NB4 (cell line): ENCODE measurements around the gene PDS5B.
"Not testable (repeated sequence)": the region's sequence is repeated elsewhere in the genome, so short reads cannot be mapped to it uniquely, and the experiment has no call there.

ENCODE experiments used
- DNase-seq: peaks from one replicate; pipeline ENCODE4 v3.0.0; 2010; ENCODE audit warnings: low read depth
- H3K4me3 ChIP-seq: one replicate; pipeline ENCODE4 v1.5.1; 2011; ENCODE audit warnings: mild to moderate bottlenecking, low read depth, low read length, moderate library complexity
- CTCF ChIP-seq: IDR thresholded peaks from one replicate; pipeline ENCODE4 v1.5.1; 2012; ENCODE audit warnings: low read depth, low read length
- MAX ChIP-seq: IDR thresholded peaks from 2 replicates; pipeline ENCODE4 v1.6.1; 2011; ENCODE audit warnings: low read depth, low read length
- MYC ChIP-seq: IDR thresholded peaks from 2 replicates; pipeline ENCODE4 v1.6.1; 2011; ENCODE audit warnings: low read depth, low read length
- POLR2A ChIP-seq: IDR thresholded peaks from 2 replicates; pipeline ENCODE4 v1.6.1; 2011; ENCODE audit warnings: mild to moderate bottlenecking; ENCODE audit not compliant: insufficient read length; ENCODE audit errors: extremely low read depth

The PDS5B gene

GRCh38 chr13:32728327-32728726 is 142.1 kb downstream of the PDS5B start:
- H3K4me3 ChIP-seq, result no peak overlapping the region
- DNase-seq, result no peak
- TF ChIP-seq POLR2A, result no peak
- no peak for TF ChIP-seq CTCF
- TF ChIP-seq MAX, result no peak
- TF ChIP-seq MYC, result no peak

- not testable (repeated sequence) for DNase-seq, H3K4me3 ChIP-seq
Measured at GRCh38 chr13:32729097-32729496, 142.8 kb downstream of the PDS5B start.

GRCh38 chr13:32731074-32731473 is 144.8 kb downstream of the PDS5B start:
- TF ChIP-seq MYC (no peak), POLR2A (no peak), CTCF (no peak), MAX (no peak)
- DNase-seq, result no peak
- H3K4me3 ChIP-seq, result no peak overlapping the region

GRCh38 chr13:32731576-32731975 is 145.3 kb downstream of the PDS5B start:
- DNase-seq, result no peak
- H3K4me3 ChIP-seq, result no peak overlapping the region
- no peak for TF ChIP-seq MYC
- TF ChIP-seq CTCF, result no peak
- TF ChIP-seq POLR2A, result no peak
- no peak for TF ChIP-seq MAX

- no peak for TF ChIP-seq POLR2A
- TF ChIP-seq MAX, result no peak
- no peak overlapping the region for H3K4me3 ChIP-seq
- DNase-seq, result no peak
Measured at GRCh38 chr13:32733690-32734089, 147.4 kb downstream of the PDS5B start.

- TF ChIP-seq MYC (no peak), POLR2A (no peak), CTCF (no peak), MAX (no peak)
- no peak overlapping the region for H3K4me3 ChIP-seq
- DNase-seq, result peak; percentile 30
Measured at GRCh38 chr13:32734511-32734910, 148.3 kb downstream of the PDS5B start.

- H3K4me3 ChIP-seq, result no peak overlapping the region
- TF ChIP-seq CTCF (no peak), MYC (no peak), POLR2A (no peak), MAX (no peak)
- no peak for DNase-seq
Measured at GRCh38 chr13:32735859-32736258, 149.6 kb downstream of the PDS5B start.
